HCT116 (cell line): ENCODE results near the gene SPPL2C.

Experiments used
- EZH2phosphoT487 ChIP-seq: fragments of 200-600 bp; IDR thresholded peaks from 2 replicates; pipeline ENCODE4 v1.6.1; 2018; ENCODE audit warnings: antibody characterized with exemption, borderline replicate concordance
- POLR2A ChIP-seq: IDR thresholded peaks from 2 replicates; pipeline ENCODE4 v1.7.0; 2011; ENCODE audit warnings: borderline replicate concordance; ENCODE audit not compliant: insufficient read depth, insufficient read length; ENCODE audit errors: extremely low read depth
- POLR2AphosphoS5 ChIP-seq: IDR thresholded peaks from 2 replicates; pipeline ENCODE4 v1.6.1; 2011; ENCODE audit warnings: mild to moderate bottlenecking, low read depth, low read length, moderate library complexity
- SIN3A ChIP-seq: IDR thresholded peaks from 2 replicates; pipeline ENCODE4 v1.6.1; 2012; ENCODE audit warnings: low read depth
- TCF7L2 ChIP-seq: IDR thresholded peaks from 2 replicates; pipeline ENCODE4 v1.7.0; 2011; ENCODE audit warnings: borderline replicate concordance, inconsistent platforms; ENCODE audit not compliant: insufficient read depth, insufficient read length; ENCODE audit errors: extremely low read depth
- ZNF274 ChIP-seq: fragments of 200-500 bp; sonication (Bioruptor generic); IDR thresholded peaks from 2 replicates; pipeline ENCODE4 v1.6.1; 2014; ENCODE audit warnings: mild to moderate bottlenecking, low read depth, low read length, inconsistent platforms
- TF ChIP-seq, protein P1 (sequence below), 3 experiments: fragments of 200-600 bp in 1 of 3; sonication (generic) in 1 of 3; IDR thresholded peaks in 2 of 3; conservative IDR thresholded peaks in 1 of 3; 2 replicates each; pipeline ENCODE4 v1.5.1; 2012 to 2017; ENCODE audit warnings: low read depth in 2 of 3, low read length in 2 of 3, antibody characterized with exemption in 1 of 3, borderline replicate concordance in 1 of 3, control low read depth in 1 of 3, mild to moderate bottlenecking in 1 of 3, mixed read lengths in 1 of 3, mixed run types in 1 of 3, moderate library complexity in 1 of 3; ENCODE audit not compliant: insufficient read depth in 1 of 3
- TF ChIP-seq, protein P2 (sequence below): IDR thresholded peaks from 2 replicates; pipeline ENCODE4 v1.6.1; 2012; ENCODE audit warnings: low read depth

DNA sequence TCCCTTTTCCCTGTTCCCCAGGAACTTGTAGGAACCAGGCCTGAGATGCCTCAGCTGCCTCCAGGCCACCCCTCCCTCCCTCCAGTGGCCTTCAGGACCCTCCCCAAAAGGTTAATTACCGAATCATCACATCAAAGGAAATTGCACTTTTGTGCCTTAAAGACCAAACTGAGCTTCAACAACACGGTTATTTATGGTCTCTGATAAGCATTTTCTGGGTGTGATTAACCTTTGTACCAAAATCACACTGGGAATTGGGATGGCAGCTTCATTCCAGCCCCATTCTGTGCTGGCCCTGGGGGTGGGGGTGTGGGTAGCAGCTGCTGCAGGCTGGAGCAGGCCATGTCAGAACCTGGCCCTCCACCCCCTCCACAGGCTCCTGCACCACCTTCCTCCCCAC is 43.9 kb upstream of the SPPL2C start:
- TF ChIP-seq EZH2phosphoT487 (no peak), ZNF274 (no peak), POLR2AphosphoS5 (no peak), POLR2A (no peak), TCF7L2 (no peak), SIN3A (no peak)
- TF ChIP-seq, protein P1, sequence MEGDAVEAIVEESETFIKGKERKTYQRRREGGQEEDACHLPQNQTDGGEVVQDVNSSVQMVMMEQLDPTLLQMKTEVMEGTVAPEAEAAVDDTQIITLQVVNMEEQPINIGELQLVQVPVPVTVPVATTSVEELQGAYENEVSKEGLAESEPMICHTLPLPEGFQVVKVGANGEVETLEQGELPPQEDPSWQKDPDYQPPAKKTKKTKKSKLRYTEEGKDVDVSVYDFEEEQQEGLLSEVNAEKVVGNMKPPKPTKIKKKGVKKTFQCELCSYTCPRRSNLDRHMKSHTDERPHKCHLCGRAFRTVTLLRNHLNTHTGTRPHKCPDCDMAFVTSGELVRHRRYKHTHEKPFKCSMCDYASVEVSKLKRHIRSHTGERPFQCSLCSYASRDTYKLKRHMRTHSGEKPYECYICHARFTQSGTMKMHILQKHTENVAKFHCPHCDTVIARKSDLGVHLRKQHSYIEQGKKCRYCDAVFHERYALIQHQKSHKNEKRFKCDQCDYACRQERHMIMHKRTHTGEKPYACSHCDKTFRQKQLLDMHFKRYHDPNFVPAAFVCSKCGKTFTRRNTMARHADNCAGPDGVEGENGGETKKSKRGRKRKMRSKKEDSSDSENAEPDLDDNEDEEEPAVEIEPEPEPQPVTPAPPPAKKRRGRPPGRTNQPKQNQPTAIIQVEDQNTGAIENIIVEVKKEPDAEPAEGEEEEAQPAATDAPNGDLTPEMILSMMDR (IDR thresholded peaks at IDR 0.05 in 2 of 3, conservative IDR thresholded peaks at IDR 0.05 in 1 of 3; ENCODE audit: borderline replicate concordance in 1 of 3, insufficient read depth in 1 of 3, low read depth in 2 of 3, low read length in 2 of 3) = no peak
- TF ChIP-seq, protein P2, sequence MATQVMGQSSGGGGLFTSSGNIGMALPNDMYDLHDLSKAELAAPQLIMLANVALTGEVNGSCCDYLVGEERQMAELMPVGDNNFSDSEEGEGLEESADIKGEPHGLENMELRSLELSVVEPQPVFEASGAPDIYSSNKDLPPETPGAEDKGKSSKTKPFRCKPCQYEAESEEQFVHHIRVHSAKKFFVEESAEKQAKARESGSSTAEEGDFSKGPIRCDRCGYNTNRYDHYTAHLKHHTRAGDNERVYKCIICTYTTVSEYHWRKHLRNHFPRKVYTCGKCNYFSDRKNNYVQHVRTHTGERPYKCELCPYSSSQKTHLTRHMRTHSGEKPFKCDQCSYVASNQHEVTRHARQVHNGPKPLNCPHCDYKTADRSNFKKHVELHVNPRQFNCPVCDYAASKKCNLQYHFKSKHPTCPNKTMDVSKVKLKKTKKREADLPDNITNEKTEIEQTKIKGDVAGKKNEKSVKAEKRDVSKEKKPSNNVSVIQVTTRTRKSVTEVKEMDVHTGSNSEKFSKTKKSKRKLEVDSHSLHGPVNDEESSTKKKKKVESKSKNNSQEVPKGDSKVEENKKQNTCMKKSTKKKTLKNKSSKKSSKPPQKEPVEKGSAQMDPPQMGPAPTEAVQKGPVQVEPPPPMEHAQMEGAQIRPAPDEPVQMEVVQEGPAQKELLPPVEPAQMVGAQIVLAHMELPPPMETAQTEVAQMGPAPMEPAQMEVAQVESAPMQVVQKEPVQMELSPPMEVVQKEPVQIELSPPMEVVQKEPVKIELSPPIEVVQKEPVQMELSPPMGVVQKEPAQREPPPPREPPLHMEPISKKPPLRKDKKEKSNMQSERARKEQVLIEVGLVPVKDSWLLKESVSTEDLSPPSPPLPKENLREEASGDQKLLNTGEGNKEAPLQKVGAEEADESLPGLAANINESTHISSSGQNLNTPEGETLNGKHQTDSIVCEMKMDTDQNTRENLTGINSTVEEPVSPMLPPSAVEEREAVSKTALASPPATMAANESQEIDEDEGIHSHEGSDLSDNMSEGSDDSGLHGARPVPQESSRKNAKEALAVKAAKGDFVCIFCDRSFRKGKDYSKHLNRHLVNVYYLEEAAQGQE = no peak
